ENCODE measurements around the gene ZNF230.

The ZNF230 gene

GRCh38 chr19:43960411-43960810 lies 42.3 kb upstream of the ZNF230 start:
- no peak overlapping the region for H3K27ac ChIP-seq (replicated peaks)
- TF ChIP-seq SPI1 (IDR thresholded peaks at IDR 0.05; ENCODE audit: borderline replicate concordance, low read depth): no peak
- no peak for TF ChIP-seq REST (IDR thresholded peaks at IDR 0.05; ENCODE audit: insufficient replicate concordance, low read depth)
- TF ChIP-seq GABPA (IDR thresholded peaks at IDR 0.05; ENCODE audit: low read depth): no peak
- no peak for TF ChIP-seq CTCF (IDR thresholded peaks at IDR 0.05; ENCODE audit: insufficient read depth, low read length)
- TF ChIP-seq POLR2AphosphoS5 (IDR thresholded peaks at IDR 0.05; ENCODE audit: low read depth): no peak

GRCh38 chr19:43966079-43966694 lies 36.6 kb upstream of the ZNF230 start:
- no peak overlapping the region for H3K4me3 ChIP-seq (replicated peaks; ENCODE audit: insufficient read depth, low read length)
- no peaks in the 10 kb centered on the region for H3K27me3 ChIP-seq (ENCODE audit: insufficient read depth, poor library complexity, severe bottlenecking)
- DNase-seq (ENCODE audit: low read depth in 1 of 2, low spot score in 1 of 2): no peak
- H3K27ac ChIP-seq (replicated peaks): no peak overlapping the region
- no peak for TF ChIP-seq GABPA (IDR thresholded peaks at IDR 0.05; ENCODE audit: low read depth)
- no peak for TF ChIP-seq REST (IDR thresholded peaks at IDR 0.05; ENCODE audit: insufficient replicate concordance, low read depth)
- TF ChIP-seq SPI1 (IDR thresholded peaks at IDR 0.05; ENCODE audit: borderline replicate concordance, low read depth): no peak
- TF ChIP-seq CTCF (IDR thresholded peaks at IDR 0.05; ENCODE audit: insufficient read depth, low read length): no peak
- no peak for TF ChIP-seq POLR2AphosphoS5 (IDR thresholded peaks at IDR 0.05; ENCODE audit: low read depth)

More at GRCh38 chr19:43960411-43960810, 42.3 kb upstream of the ZNF230 start:
- DNase-seq (ENCODE audit: low read depth in 1 of 2, low spot score in 1 of 2): no peak
- H3K27me3 ChIP-seq (ENCODE audit: insufficient read depth, poor library complexity, severe bottlenecking): no peaks in the 10 kb centered on the region
- H3K4me3 ChIP-seq (replicated peaks; ENCODE audit: insufficient read depth, low read length): no peak overlapping the region

GRCh38 chr19:43976732-43977131 lies 26.0 kb upstream of the ZNF230 start:
- TF ChIP-seq SPI1 (IDR thresholded peaks at IDR 0.05; ENCODE audit: borderline replicate concordance, low read depth): no peak
- TF ChIP-seq POLR2AphosphoS5 (IDR thresholded peaks at IDR 0.05; ENCODE audit: low read depth): no peak
- no peak for TF ChIP-seq CTCF (IDR thresholded peaks at IDR 0.05; ENCODE audit: insufficient read depth, low read length)
- TF ChIP-seq GABPA (IDR thresholded peaks at IDR 0.05; ENCODE audit: low read depth): no peak
- TF ChIP-seq REST (IDR thresholded peaks at IDR 0.05; ENCODE audit: insufficient replicate concordance, low read depth): no peak
- H3K27me3 ChIP-seq (ENCODE audit: insufficient read depth, poor library complexity, severe bottlenecking): no peaks in the 10 kb centered on the region
- no peak for DNase-seq (ENCODE audit: low read depth in 1 of 2, low spot score in 1 of 2)

More at GRCh38 chr19:43976732-43977131, 26.0 kb upstream of the ZNF230 start:
- Histone ChIP-seq H3K4me3 (replicated peaks; ENCODE audit: insufficient read depth, low read length) (no peak overlapping the region), H3K27ac (replicated peaks) (no peak overlapping the region)

Measured in HL-60 (cell line).